ENCODE measurements around the gene GIGYF1.
"Not testable (repeated sequence)": the region's sequence is repeated elsewhere in the genome, so short reads cannot be mapped to it uniquely, and the experiment has no call there.

Gene GIGYF1

DNA sequence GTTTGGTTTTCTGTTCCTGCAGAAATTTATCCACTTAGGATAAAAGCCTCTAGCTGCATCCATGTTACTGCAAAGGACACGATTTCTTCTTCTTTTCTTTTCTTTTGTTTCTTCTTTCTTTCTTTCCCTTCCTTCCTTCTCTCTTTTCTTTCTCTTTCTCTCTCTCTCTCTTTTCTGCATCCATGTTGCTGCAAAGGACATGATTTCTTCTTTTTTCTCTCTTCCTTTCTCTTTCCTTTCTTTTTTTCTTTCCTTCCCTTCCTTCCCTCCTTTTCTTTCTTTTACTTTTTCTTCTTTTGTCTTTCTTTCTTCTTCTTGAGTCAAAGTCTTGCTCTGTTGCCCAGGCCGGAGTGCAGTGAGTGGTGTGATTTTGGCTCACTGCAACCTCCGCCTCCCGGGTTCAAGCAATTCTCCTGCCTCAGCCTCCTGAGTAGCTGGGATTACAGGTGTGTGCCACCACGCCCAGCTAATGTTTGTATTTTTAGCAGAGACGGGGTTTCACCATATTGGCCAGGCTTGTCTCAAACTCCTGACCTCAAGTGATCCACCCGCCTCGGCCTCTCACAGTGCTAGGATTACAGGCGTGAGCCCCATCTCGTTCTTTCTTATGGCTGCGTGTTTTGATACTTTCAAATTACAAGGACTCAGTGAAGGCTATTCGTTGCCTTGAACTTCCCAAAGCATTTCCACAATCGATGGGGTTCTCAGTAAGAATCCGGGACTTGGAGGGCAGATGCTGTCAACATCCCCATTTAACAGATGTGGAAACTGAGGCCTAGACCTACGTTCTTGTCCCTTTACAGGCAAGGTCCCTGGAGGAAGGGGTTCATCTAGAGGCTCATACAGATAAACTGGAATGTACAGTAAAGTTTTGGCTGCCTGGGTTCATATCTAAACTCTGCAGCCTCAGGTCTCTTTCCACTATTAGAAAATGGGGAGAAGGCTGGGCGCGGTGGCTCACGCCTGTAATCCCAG is 22.4 kb downstream of the GIGYF1 start:
- DNase-seq = no peak

DNA sequence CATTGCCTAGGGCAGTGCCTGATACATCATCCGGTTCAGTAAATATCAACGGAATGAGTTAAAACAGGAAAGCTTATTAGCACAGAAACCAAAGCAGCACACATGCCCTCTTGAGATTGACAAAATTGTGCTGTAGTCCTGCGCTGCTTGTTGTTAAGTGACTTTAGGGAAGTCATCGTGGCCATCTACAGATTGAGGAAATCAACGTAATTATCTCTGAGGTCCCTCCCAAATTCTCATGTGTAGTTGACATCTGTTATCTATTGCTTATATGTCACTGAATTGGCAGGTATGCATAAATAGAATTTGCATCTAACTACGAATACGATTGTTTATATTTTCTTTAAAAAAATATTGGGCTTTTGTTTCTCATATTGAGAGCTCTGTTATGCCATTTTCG is 24.0 kb downstream of the GIGYF1 start:
- DNase-seq = no peak

DNA sequence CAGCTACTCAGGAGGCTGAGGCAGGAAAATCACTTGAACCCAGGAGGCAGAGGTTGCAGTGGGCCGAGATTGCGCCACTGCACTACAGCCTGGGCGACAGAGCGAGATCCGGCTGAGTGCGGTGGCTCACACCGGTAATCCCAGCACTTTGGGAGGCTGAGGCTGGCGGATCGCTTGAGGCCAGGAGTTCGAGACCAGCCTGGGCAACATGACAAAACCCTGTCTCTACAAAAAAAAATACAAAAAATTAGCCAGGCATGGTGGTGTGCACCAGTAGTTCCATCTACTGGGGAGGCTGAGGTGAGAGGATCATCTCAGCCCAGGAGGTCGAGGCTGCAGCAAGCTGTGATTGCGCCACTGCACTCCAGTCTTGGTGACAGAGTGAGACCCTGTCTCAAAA is 24.9 kb downstream of the GIGYF1 start:
- DNase-seq = not testable (repeated sequence)

DNA sequence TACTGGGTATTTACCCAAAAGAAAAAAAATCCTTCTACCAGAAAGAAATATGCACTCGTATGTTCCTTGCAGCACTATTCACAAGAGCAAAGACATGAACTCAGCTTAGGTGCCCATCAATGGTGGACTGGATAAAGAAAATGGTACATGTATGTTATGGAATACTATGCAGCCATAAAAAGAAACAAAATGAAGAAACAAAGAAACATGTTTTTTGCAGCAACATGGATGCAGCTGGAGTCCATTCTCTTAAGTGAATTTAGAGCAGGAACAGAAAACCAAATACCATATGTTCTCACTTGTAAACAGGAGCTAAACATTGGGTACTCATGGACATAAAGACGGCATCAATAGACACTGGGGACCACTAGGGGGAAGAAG is 26.0 kb downstream of the GIGYF1 start:
- no peak for DNase-seq

DNA sequence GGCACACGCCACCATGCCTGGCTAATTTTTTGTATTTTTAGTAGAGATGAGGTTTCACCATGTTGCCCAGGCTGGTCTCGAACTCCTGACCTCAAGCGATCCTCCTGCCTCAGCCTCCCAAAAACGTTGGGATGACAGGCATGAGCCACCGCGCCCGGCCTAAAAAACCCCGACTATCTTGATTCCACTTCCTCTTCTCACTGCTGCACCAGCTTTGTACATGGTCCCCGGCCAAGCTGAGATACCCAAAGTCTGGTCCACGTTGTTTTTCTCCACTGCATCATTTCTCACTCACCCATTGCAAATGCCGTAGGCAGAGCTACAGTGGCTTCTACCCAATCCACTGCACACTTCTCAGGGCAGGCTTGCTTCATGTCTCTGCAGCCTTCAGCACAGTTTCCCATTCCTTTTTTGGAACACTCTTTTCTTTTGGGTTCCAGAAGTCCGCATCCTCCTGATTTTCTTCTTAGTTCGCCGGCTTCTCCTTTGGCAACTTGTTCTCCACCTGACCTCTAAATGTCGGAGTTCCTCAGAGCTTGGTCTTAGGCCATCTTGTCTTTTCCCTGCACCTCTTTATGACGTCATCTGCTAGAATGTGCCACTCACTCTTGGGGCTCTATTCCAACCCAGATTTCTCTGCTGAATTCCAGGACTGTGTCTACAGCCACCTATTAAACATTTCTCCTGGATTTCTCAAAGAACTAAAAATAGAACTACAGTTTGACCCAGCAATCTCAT is 26.6 kb downstream of the GIGYF1 start:
- DNase-seq = no peak

DNA sequence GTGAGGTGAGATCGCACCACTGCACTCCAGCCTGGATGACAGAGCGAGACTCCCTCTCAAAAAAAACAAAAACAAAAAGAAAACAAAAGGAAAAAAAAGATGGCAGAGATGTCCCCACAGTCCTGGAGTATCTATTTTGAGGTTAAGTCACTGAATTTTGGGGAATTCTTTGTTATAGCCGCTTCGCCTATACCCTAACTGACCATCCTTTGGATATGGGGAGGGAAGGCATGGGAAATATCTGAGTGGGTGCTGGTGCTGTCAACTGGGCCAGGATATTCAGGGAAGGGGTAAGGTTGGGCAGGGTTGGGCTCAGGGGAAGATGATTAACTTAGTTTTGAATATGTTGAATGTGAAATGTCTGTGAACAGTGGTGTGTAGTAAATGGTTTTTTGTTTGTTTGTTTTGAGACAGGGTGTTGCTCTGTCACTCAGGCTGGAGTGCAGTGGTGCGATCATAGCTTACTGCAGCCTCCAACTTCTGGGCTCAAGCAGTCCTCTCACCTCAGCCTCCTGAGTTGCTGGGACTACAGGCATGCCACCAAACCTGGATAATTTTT is 28.8 kb downstream of the GIGYF1 start:
- no peak for DNase-seq

DNA sequence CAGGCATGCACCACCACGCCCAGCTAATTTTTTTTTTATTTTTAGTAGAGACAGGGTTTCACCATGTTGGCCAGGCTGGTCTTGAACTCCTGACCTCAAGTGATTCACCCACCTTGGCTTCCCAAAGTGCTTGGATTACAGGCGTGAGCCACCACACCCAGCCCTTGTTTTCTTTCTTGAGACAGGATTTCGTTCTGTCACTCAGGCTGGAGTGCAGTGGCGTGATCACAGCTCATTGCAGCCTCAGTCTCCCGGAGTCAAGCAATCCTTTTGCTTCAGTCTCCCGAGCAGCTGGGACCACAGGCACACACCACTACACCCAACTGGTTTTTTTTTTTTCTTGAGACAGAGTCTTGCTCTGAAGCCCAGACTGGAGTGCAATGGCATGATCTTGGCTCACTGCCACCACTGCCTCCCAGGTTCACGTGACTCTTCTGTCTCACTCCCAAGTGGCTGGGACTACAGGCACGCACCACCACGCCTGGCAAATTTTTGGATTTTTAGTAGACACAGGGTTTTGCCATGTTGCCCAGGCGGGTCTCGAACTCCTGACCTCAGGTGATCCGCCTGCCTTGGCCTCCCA is 31.8 kb downstream of the GIGYF1 start:
- not testable (repeated sequence) for DNase-seq

DNA sequence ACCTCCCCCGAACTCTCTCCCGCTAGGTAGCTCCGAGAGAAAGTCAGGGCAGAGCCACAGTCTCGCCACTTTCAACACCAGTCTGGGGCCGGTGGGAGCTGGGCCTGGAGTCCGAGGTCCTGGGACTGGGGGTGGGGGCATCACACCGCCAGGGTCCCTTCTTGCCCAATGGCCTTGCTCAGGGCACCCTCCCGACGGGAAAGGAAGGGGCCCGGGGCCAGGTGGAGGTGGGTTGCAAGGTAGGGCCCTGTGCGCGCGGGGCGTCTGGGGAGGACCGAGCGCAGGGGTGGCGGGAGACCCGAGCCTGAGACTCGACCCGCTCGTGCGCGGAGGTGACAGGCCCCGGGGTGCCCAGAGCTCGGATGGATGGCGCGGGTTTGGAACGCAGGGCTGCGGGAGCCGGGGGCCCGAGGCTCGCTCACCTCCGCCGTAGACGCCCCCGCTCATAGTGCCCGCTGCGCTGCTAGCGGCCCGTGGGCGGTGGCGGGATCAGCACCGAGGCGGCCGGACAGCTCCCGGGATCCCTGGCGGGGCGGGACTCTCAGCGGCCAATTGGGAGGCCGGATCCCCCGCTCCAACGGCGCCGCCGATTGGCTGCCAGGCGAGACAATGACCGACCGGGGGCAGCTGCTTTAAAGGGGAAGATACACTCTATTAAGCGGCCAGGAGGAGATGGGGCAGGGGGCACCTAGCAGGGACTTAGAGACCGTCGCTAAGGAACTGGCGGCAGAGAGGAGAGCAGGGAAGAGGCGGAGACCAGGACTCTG is 38.0 kb downstream of the GIGYF1 start, which contains the start of gene ACTL6B:
Gene ACTL6B, minus strand, starts transcription at position 541 of the 767 bp plus-strand sequence. Its CDS starts 94 bp downstream, at position 447.
- DNase-seq = peak; percentile 77

DNA sequence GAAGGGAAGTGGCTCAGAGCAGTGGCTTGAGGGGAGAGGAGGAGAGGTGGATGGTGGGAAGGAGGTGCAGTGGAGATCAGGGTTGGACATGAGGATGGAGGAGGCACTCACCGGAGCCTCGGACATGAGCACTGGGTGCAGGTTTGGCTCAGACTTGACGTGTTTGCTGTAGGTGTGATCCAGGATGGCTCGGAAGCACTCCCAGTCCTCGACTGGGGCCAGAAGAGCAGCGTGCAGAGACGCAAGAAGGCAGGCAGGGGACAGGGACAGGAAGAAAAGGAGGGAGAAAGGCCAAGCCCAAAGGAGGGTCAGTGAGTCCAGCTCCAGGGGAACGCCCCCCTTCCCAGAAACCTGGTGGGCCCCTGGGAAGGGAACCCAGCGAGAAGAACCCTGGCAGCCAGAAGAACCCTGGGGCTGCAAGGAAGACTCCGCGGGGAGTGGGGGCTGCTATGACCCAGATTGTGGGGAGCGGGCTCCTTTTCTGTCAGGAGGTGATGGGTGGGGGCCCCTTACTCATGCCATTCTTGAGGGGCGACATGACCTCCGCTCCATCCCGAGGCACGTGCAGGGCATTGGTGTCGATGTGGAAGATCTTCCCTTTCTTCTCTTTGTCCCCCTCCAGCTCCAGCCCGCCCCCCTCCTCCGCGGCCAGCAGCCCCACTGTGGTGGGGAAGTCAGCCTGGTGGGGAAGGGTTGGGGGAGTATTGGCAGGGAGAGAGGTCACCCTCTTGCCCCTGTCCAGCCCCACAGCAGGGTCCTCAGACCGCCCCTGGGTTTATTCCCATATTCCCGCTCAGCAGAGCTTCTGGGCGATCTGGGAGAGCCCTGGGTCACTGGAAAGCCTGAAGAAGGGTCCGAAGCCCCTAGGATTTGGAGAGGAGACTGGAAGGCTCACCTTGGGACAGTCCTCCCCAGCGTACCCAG is 38.9 kb downstream of the GIGYF1 start:
- DNase-seq = no peak

DNA sequence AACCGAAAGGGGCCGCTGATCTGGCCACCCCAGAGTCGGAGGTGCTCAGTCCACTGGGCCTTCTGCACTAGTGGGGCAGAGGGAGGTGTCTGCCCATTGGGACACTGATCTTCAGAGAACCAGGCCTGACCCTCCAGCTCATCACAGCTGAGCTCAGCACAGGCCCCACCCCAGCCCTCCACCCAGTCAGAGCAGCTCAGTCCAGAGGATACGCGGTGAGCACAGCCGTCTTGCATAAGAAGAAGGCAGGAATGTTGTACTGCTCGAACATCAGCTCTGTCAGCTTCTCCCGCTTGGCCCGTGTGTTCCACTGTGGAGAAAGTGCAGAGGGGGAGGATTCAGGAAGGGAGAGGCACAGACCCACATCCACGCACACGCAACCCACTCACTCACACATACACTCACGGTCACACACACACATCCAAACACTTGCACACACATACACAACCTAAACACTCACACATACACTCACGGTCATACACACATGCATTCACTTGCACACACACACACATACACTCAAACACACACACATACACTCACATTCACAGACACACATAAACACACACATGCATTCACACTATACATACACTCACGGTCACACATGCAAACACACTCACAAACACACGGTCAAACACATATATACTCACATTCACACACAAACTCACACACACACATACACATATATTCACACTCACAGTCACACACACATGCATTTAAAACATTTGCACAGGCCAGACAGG is 44.1 kb downstream of the GIGYF1 start:
- no peak for DNase-seq

DNA sequence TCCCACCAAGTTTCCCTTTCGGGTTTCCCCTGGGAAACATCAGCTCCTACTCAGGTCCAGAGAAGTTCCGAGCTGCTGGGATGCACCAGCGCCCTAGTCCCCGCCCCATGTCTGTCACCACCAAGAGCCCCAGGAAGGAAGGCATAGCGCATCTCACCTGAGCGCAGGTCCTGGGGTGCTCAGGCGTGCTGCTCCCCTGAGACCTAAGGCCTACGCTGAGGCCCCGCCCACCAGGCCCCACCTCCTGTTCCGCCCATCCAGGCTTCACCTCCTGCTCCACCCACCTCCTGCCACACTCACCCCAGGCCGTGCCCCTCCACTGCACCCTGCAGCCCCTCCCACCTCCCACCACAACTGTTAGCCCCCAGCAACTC is 51.5 kb downstream of the GIGYF1 start:
- no peak for DNase-seq

DNA sequence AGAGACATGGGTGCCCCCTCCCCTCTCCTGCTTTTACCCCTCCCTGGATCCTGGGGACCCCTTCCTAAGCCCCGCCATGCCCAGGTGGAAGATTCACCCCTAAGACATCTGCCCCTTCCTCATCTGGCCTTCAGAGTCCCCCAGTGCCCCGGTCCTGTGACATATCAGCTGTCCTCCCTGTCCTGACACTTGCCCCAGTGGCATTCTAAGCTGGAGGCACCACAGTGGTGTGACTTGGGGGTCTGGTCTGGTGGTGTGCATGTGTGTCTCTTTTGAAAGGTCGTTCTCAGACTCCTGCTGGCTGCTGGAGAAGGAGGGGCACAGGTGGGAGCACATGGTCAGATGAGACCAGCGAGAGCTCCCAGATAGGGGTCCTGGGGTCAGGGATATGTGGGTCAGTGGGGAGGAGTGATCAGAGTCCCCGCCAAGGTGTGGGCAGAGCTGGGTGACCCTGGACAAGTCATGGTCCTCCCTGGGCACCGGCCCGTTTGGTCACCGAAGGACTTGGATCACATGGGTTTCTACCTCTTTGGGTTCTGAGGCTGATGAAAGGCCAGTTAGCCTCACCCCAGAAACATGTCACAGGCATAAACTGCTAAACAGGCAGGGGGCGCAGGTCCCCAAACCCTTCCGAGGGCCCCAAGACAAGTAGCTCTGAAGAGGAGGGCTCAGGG is 52.1 kb downstream of the GIGYF1 start:
- DNase-seq = no peak

DNA sequence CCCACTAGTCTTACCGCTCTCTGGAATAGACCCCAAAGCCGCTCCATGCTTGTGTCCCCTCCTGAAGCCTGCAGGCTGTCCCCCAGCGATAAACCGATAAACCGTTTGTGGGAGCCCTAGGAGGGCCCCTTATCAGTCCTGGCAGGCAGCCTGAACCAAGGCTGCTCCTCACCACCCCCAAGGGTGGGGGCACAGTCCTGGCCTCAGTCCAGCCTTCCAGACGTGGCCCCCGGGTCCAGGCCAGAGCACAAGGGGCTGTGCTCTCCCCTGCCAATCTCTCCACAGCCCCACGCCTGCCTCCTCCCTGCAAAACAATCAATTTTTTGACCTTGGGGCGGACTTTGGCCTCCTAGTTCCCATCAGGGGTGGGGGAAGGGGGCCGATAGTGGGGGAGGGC is 52.6 kb downstream of the GIGYF1 start, which contains the start of gene TFR2:
Gene TFR2, minus strand, starts transcription at position 90 of the 397 bp plus-strand sequence. Its CDS starts 43 bp downstream, at position 47.
- no peak for DNase-seq

DNA sequence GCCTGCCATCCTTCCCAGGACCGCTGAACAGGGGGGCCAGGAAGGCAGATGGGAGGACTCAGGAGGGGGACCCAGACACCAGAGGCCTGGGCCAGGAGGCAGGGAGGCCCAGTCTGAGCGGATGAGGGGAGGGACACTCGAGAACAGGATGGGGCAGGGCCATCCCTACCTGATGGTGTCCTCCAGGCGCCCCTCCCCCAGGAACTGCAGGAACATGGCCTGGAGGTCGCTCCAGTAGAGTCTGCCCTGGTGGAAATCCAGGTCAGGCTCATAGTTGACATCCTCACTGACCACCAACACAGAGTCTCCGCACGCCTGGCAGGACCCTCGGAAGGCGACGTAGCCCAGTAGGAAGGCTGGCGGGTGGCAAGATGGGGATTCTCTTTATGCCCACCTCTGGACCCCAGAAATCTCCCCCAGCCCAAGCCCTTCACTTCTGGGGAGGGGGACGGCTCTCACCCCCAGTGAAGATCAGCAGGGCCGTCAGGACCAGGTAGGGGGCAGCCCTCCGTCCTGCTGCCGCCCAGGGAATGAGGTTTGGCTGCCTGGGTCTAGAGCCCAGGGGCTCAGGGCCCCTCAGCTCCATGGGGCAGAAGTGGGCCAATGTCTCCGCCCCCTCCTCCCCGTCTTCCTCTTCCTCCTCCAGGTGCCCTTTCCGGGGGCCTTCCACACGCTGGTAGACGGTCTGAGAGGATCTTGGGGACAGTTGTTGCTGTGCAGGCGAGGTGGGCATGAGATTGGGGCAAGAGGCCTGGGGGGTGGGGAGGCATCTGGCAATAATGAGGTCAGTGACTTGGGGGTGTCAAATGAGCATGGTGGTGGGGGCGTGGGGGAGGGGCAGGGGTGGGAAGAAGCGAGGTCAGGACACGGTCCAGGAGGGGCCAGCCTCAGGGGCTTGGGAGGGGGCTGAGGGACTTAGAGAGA is 53.3 kb downstream of the GIGYF1 start:
- DNase-seq = no peak

DNA sequence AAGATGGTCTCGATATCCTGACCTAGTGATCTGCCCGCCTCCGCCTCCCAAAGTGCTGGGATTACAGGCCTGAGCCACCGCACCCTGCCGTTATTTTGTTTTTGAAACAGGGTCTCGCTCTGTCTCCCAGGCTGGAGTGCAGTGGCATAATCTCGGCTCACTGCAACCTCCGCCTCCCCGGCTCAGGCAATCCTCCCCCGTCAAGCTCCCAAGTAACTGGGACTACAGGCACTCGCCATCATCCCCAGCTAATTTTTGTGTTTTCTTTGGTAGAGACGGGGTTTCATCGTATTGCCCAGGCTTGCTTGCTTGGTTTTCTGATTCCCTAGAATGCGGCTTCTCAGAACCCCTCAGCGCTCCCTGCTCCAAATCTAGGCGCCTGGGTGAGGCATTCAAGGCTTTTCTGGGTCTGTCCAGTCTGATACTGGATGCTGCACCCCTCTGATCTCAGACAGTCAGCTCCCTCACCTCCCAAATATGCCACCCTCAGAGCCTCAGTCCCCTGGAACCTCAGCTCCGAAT is 54.0 kb downstream of the GIGYF1 start:
- DNase-seq = no peak

DNA sequence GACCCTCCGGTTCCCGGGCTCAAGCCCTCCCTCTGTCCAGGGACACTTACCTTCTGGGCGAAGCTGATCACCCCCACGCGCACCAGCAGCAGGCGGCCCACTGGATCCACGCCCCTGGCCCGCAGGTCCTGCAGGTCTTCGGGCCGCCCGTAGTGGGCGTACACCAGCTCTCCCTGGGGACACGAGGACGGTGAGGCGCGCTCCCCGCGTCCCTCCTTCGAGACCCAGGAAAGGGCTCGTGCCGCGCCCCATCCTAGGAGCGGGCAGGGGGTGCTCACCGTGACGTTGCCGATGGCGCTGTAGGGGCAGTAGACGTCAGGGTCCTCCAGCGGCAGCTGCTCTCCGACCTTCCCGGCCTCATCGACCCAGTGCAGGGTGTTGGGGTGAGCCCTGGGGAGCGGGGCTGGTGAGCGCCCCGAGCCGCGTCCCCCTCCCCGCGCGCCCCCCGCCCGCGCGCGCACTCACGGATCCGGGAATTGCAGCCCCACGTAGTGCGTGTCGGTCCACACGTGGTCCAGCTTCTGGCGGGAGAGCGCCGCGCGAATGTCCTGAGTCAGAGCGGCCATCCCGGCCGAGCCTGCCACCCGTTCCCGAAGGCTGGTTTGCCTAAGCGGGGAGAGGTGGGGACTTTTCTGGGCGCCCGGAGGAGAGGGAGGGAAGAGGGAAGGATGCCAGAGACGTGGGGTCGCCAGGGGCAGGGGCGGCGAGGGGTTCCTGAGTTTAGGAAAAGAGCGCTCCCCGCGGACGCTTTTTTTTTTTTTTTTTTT is 60.9 kb downstream of the GIGYF1 start:
- peak; percentile 51 for DNase-seq

DNA sequence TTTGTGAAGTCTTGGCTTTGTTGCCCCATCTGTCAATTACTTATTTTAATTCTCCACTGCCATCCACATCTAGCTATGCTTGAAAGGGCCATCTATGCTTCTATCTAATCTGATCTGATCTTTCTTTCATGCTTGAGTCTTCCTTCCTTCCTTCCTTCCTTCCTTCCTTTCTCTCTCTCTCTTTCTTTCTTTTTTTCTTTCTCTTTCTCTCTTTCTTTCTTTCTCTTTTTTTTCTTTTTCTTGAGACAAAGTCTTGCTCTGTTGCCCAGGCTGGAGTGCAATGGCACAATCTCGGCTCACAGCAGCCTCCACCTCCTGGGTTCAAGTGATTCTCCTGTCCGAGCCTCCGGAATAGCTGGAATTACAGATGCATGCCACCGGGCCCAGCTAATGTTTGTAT is 64.0 kb downstream of the GIGYF1 start:
- no peak for DNase-seq
